IPS-NIHi7 (cell line): ENCODE results near the gene MICU1.
"Not testable (repeated sequence)": the region's sequence is repeated elsewhere in the genome, so short reads cannot be mapped to it uniquely, and the experiment has no call there.

Source experiments
- DNase-seq: peaks from one replicate; pipeline ENCODE4 v3.0.0; 2012; ENCODE audit warnings: mixed read lengths; ENCODE audit errors: extremely low spot score

MICU1 gene

DNA sequence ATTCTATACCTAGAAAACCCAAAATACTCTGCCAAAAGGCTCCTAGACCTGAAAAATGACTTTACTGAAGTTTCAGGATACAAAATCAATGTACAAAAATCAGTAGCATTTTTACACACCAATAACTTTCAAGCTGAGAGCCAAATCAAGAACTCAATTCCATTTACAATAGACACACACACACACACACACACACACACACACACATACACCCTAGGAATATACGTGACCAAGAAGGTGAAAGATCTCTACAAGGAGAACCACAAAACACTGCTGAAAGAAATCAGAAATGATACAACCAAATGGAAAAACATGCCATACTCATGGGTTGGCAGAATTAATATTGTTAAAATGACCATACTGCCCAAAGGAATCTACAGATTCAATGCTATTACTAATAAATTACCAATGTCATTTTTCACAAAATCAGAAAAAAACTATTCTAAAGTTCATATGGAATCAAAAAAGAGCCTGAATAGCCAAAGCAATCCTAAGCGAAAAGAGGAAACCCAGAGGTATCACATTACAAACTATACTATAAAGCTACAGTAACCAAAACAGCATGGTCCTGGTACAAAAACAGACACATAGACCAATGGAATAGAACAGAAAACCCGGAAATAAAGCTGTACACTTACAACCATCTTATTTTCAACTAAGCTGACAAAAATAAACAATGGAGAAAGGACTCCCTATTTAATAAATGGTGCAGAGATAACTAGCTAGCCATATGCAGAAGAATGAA, 122.0 kb downstream of the MICU1 start:
- no peak for DNase-seq

- DNase-seq = no peak
These were observed 122.6 kb downstream of the MICU1 start for GRCh38 chr10:72503241-72503640.

DNA sequence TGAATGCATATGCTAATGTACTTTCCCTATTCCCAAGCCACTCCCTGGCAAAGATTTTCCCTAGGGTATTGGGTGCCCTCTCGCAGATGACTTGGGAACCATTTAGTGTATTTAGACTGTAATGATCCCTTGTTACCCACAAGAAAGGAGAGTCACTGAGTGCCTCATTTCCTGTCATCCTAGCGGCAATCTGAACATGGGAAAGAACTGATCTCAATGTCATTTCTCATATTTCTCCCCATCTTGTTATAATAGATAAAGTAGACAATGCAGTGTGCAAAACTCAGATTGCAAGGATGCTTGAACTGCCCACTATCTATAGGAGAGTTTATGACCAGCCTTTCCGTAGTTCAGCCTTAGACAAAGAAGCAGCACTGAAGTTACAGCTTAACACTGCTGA, 123.3 kb downstream of the MICU1 start:
- no peak for DNase-seq

DNA sequence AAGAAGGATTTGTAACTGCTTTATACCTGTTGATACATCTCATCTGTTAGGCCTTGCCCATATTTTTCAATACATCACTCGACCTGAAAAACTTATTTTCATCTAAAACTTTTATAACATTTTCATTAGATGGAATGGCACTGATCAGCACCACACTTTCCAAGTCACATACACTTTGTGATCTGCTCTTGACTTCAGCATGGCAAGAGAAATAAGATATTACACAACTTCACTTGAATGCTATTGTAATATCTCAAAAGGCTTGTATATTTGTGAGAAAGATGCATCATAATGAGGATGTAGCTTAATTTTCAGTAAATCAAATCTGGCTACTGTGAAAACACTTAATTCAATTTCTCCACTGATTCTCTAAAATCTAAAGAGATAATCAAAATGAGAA, 126.2 kb downstream of the MICU1 start:
- DNase-seq = no peak

- DNase-seq = no peak
These were observed 134.9 kb downstream of the MICU1 start for GRCh38 chr10:72490951-72491350.

- DNase-seq = no peak
These were observed 138.4 kb downstream of the MICU1 start for GRCh38 chr10:72487521-72487920.

DNA sequence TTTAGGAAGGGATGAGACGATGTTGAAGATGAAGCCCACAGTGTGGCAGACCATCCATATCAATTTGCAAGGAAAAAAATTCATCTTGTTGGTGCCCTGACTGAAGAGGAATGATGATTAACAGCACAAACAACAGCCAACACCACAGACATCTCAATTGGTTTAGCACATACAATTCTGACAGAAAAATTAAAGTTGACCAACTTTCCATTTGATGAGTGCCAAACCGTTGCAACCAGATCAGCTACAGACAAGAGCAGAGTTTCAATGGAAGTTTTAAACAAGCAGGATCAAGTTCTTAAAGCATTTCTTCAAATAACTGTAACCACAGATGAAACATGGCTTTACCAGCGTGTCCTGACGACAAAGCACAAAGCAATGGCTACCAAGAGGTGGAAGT, 138.8 kb downstream of the MICU1 start:
- no peak for DNase-seq

GRCh38 chr10:72485701-72486100, 140.2 kb downstream of the MICU1 start:
- no peak for DNase-seq

DNA sequence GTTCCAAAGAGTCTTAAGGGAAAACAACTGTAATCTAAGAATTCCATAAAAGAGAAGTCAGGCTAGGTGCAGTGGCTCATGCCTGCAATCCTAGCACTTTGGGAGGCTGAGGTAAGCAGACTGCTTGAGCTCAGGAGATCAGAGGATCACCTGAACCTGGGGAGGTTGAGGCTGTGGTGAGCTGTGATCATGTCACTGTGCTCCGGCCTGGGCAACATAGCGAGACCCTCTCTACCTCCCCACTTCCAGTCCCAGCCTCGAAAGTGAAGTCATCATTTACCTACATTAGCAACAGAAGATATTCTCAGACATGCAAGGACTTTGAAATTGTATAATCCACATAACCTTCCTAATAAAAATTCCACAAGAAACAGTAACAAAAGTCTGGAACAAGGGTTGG, 141.4 kb downstream of the MICU1 start:
- DNase-seq = no peak

- no peak for DNase-seq
These were observed 142.4 kb downstream of the MICU1 start for GRCh38 chr10:72483471-72483870.

DNA sequence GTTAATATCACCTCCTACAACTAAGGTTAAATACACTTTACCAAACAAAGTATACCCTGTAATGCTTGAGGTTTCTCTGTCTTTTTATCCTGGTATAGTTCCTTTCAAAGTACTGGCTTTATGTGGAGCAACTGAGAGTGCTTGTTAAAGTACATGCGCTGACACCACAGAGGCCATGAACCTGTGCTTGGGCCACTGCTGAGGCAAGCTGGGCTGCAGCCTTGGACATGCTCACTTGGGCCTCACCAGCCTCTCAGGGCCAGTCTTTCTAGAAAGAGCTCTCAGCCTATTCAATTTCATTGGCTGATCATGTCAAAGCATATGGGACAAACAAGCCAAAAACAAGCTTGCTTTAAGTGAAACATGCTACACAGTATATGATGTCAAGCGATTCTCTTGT, 145.0 kb downstream of the MICU1 start:
- no peak for DNase-seq

DNA sequence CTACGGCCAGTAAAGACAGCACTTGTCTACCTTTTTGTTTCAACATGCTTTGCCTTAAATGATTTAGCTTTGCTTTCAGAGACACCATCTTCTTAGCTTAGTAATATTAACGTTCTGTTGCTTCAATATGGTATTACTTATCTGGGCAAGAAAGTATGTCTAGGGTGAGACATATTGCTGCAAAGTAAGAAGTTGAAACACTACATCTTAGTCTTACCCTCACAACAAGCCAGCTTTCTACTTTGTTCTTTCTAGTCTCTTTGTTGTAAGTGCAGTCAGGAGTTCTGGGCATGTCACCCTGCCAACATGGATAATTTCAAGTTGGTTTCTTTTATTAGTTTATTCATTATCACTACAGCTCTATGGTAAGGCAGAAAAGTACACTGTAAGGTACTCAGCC, 148.4 kb downstream of the MICU1 start:
- DNase-seq = no peak

DNA sequence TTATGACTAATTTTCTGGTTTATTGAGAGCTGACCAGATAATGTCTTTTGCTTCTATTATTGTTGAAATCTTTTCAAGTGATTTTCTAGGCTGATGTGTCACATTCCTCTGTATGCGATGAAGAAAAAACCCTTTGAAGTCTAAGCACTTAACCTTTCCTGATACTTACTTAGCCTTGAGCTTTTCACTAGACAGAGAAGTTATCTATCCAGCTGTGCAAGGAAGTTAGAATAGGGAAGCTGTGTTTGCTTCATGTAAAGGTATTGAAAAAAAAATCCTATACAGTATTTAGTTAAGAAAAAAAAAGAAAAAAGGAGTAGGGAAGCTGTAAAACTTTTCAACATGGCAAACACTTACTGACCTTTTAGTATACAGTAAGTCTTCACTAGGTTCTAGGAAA, 153.6 kb downstream of the MICU1 start:
- DNase-seq = no peak

DNA sequence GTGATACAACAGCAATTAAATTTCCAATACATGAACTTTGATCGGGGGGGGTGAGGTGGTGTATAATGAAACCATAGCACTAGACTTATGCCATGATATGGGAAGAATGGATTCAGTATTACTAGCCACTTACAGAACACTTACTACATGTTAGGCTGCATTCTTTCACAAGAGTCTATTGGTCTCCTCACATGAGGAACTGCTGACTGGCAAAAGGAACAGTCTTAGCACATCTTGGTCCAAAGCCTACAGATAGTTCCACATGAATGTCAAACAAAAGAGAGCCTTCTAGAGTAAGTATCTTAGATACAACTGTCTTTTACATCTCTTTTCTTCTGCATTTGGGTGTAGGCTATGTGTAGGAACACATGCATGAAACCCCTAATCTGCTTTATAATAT, 155.2 kb downstream of the MICU1 start:
- DNase-seq = no peak

- DNase-seq = not testable (repeated sequence)
These were observed 158.8 kb downstream of the MICU1 start for GRCh38 chr10:72467064-72467463.

DNA sequence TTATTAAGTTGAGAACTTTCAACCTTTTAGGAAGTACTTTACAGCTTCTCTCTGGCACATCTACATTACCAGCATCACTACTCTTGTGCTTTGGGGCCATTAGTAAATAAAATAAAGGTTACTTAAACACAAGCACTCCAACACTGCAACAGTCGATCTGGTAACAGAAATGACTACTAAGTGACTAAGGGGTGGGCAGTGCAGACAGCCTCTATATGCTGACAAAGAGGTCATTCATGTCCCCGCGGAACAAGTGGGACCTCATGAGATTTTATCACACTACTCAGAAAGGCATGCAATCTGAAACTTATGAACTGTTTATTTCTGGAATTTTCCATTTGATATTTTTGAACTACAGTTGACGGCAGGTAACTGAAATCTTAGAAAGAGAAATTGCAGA, 159.9 kb downstream of the MICU1 start:
- no peak for DNase-seq

DNA sequence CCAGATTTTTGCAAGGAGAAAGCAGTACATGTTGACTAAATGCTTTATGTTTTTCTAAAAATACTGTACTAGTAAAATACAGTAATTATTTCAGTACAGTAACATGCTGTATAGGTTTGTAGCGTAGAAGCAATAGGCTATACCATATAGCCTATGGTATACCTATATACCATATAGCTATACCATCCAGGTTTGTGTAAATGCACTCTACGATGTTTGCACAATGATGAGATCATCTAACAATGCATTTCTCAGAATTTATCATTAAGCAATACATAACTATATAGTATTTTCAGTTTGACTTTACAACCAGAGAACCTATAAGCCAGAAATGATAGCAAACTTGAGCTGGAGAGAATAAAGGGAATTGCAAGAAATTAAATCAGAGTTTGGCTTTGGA, 161.4 kb downstream of the MICU1 start:
- DNase-seq = no peak

- DNase-seq = no peak
These were observed 163.6 kb downstream of the MICU1 start for GRCh38 chr10:72462261-72462660.

GRCh38 chr10:72461085-72461484, 164.8 kb downstream of the MICU1 start:
- DNase-seq = no peak

DNA sequence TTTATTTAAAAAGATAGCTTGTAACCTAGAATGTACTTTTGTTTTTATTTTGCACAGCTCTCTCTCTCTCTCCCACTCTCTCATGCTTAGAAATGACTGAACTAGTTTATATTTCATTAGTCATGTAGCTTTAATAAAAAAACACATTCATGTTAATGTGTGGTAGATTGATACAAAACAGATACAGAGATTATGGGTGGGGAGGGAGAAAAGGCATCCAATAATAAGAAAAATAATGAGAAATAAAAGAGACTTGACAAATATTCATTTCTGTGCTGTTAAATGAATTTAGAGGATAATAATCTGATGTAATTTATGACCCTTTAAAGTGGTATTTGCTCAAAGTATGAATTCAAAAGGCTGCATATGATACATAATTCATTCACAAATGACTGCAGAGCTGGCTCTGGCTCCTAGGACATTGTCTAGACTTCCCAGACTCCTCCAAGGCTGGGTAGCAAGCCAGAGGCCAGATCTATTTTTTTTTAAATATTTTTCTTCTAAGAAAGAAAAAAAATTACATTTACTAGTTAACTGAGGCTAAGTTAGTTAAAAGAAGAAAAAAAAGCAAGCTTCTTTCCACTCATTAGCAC, 165.5 kb downstream of the MICU1 start:
- no peak for DNase-seq

GRCh38 chr10:72459301-72459700, 166.6 kb downstream of the MICU1 start:
- no peak for DNase-seq

DNA sequence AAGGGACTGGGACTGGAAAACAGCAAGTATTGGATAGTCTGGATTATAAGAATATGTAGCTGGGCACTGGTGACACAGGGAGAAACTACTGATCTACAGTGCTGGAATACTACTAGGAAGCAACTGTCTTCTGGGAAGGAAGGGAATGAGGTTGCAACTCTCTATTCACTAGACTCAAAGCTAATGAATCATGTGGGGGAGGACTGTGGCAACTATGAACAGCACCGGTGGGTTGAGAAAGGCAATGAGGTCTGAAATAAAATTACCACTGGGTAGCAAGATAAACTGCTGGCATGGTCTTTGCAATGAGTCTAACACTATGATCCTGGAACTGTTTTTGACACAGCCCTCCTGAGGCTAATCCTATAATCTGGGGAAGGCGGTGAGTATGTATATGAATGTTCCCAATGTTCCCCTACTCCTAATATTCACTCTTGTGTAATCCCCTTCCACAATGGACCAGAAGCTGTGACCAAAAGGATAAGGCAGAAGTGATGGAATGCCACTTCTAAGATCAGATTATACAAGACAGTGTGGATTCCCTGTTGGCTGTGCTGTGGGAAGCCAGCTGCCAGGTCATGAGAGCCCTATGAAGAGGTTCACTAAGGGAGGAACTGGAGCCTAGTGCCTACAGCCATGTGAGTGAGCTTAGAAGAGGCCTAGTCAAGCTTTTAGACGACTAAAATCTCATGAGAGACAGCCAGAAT, 169.8 kb downstream of the MICU1 start:
- DNase-seq = no peak

DNA sequence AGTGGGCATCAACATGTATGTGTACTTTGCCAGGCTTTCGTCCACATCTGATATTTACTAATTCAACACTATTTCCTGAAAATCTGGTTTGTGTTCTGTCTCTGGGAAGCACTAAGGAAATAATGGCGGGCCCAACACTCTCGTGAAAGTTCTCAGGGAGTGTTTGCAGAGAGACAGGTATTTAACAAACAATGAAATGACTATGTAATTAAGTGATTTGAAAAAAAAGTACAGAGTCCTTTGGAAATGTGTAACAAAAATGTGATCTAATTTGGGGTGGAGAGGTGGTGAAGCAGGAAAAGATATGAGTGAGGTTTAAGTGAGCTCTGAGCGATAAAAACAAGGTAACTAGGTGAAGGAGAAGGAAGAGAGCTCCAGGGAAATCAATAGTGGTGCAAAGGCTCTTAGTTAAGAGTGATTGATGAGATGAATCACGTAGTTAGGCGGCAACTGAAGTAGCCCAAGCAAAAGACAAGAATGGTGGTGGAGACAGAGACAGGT, 175.9 kb downstream of the MICU1 start:
- no peak for DNase-seq
